Measurements from ENCODE around the gene POP5.

The POP5 gene

GRCh38 chr12:120574106-120574505 is 7.1 kb downstream of the POP5 start:
- Histone ChIP-seq H2AFZ (no peak overlapping the region), H3K4me3 (ENCODE audit: low read depth, low read length) (no peak overlapping the region), H3K4me2 (ENCODE audit: low read length) (no peak overlapping the region), H3K27ac (no peak overlapping the region), H3K9ac (no peak overlapping the region), H3K27me3 (ENCODE audit: control insufficient read depth, insufficient read depth, low read length) (no peaks in the 10 kb centered on the region), H3K4me1 (no peaks in the 10 kb centered on the region), H3K9me3 (ENCODE audit: control insufficient read depth, low read length) (no peaks in the 10 kb centered on the region), H3K79me2 (peaks cover 6% of the 10 kb centered on the region), H3K36me3 (ENCODE audit: control insufficient read depth, insufficient read depth, low read length) (no peaks in the 10 kb centered on the region)
- TF ChIP-seq, protein P1, sequence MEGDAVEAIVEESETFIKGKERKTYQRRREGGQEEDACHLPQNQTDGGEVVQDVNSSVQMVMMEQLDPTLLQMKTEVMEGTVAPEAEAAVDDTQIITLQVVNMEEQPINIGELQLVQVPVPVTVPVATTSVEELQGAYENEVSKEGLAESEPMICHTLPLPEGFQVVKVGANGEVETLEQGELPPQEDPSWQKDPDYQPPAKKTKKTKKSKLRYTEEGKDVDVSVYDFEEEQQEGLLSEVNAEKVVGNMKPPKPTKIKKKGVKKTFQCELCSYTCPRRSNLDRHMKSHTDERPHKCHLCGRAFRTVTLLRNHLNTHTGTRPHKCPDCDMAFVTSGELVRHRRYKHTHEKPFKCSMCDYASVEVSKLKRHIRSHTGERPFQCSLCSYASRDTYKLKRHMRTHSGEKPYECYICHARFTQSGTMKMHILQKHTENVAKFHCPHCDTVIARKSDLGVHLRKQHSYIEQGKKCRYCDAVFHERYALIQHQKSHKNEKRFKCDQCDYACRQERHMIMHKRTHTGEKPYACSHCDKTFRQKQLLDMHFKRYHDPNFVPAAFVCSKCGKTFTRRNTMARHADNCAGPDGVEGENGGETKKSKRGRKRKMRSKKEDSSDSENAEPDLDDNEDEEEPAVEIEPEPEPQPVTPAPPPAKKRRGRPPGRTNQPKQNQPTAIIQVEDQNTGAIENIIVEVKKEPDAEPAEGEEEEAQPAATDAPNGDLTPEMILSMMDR (IDR thresholded peaks at IDR 0.05), result no peak

DNA sequence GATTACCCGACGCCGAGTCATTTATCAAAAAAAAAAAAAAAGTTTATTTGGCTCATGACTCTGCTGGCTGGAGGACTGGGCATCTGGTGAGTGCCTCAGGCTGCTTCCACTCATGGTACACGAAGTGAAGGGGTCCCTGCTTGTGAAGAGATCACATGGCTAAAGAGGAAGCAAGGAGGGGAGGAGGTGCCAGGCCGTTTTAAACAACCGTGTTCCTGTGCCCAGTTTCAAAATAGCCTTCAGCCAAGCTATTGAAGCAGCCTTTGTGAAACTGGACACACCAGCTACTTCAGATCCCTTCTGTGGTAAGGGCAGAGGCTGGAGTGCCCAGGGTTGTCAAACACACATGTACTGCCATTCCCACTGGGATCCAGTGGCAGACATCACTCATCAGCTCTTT is 7.6 kb downstream of the POP5 start:
- H3K9me3 ChIP-seq (ENCODE audit: control insufficient read depth, low read length), result no peaks in the 10 kb centered on the region
- no peak overlapping the region for H3K27ac ChIP-seq
- no peak overlapping the region for H3K4me3 ChIP-seq (ENCODE audit: low read depth, low read length)
- no peaks in the 10 kb centered on the region for H3K36me3 ChIP-seq (ENCODE audit: control insufficient read depth, insufficient read depth, low read length)
- TF ChIP-seq, protein P1 (IDR thresholded peaks at IDR 0.05), result no peak
- H2AFZ ChIP-seq, result no peak overlapping the region
- H3K27me3 ChIP-seq (ENCODE audit: control insufficient read depth, insufficient read depth, low read length), result no peaks in the 10 kb centered on the region
- H3K4me1 ChIP-seq, result no peaks in the 10 kb centered on the region
- H3K79me2 ChIP-seq, result peaks cover 6% of the 10 kb centered on the region
- H3K9ac ChIP-seq, result no peak overlapping the region
- H3K4me2 ChIP-seq (ENCODE audit: low read length), result no peak overlapping the region

- Histone ChIP-seq H3K4me3 (ENCODE audit: low read depth, low read length) (no peak overlapping the region), H3K79me2 (peaks cover 8% of the 10 kb centered on the region), H3K27me3 (ENCODE audit: control insufficient read depth, insufficient read depth, low read length) (no peaks in the 10 kb centered on the region), H3K36me3 (ENCODE audit: control insufficient read depth, insufficient read depth, low read length) (no peaks in the 10 kb centered on the region), H3K9me3 (ENCODE audit: control insufficient read depth, low read length) (no peaks in the 10 kb centered on the region), H3K9ac (no peak overlapping the region), H3K4me2 (ENCODE audit: low read length) (no peak overlapping the region), H2AFZ (no peak overlapping the region), H3K4me1 (no peaks in the 10 kb centered on the region), H3K27ac (no peak overlapping the region)
- TF ChIP-seq, protein P1 (IDR thresholded peaks at IDR 0.05), result no peak
These were observed 9.9 kb downstream of the POP5 start for GRCh38 chr12:120571299-120571698.

- peaks cover 52% of the 10 kb centered on the region for H3K79me2 ChIP-seq
- H3K4me3 ChIP-seq (ENCODE audit: low read depth, low read length), result no peak overlapping the region
- no peaks in the 10 kb centered on the region for H3K36me3 ChIP-seq (ENCODE audit: control insufficient read depth, insufficient read depth, low read length)
- no peaks in the 10 kb centered on the region for H3K27me3 ChIP-seq (ENCODE audit: control insufficient read depth, insufficient read depth, low read length)
- H3K9me3 ChIP-seq (ENCODE audit: control insufficient read depth, low read length), result no peaks in the 10 kb centered on the region
- H3K4me2 ChIP-seq (ENCODE audit: low read length), result no peak overlapping the region
- no peak overlapping the region for H3K9ac ChIP-seq
- no peak overlapping the region for H3K27ac ChIP-seq
- TF ChIP-seq, protein P1 (IDR thresholded peaks at IDR 0.05), result no peak
- no peak overlapping the region for H2AFZ ChIP-seq
- no peaks in the 10 kb centered on the region for H3K4me1 ChIP-seq
These were observed 17.7 kb downstream of the POP5 start for GRCh38 chr12:120563495-120563894.

DNA sequence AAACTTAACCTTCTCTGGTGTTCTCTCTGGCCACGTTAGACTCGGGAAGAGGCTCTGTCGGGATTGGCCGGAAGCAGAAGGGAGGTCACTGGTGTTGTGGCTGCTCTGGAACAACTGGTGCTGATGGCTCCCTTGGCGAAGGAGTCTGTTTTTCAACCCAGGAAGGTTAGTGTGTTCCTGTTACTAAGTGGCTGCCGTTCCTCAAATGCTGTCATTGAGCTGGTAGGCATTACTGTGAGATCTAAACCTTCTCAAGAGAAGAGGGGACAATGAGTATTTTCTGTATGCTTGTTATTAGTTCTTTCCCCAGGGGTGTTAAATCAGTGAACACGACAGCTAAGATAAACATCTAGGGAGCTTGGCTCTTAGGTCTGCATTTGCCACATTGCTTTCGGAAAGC is 18.3 kb downstream of the POP5 start:
- Histone ChIP-seq H3K4me2 (ENCODE audit: low read length) (no peak overlapping the region), H3K9ac (no peak overlapping the region), H3K9me3 (ENCODE audit: control insufficient read depth, low read length) (no peaks in the 10 kb centered on the region), H3K4me3 (ENCODE audit: low read depth, low read length) (no peak overlapping the region), H3K27me3 (ENCODE audit: control insufficient read depth, insufficient read depth, low read length) (no peaks in the 10 kb centered on the region), H3K4me1 (no peaks in the 10 kb centered on the region), H2AFZ (no peak overlapping the region), H3K27ac (no peak overlapping the region), H3K36me3 (ENCODE audit: control insufficient read depth, insufficient read depth, low read length) (no peaks in the 10 kb centered on the region), H3K79me2 (peaks cover 52% of the 10 kb centered on the region)
- TF ChIP-seq, protein P1 (IDR thresholded peaks at IDR 0.05), result no peak
